H54 (cell line): ENCODE results near the gene SERPINB12.

ENCODE experiments used
- DNase-seq: peaks from one replicate; pipeline ENCODE4 v3.0.0; 2011; ENCODE audit warnings: low spot score, mixed read lengths; ENCODE audit not compliant: insufficient read length
- FAIRE-seq: peaks from 3 replicates; lab custom pipeline; 2011; peaks lifted over from hg19 to GRCh38; lab: Jason Lieb, UNC
- POLR2A ChIP-seq: IDR thresholded peaks from 2 replicates; pipeline ENCODE4 v1.6.1; 2011; ENCODE audit warnings: low read depth, mild to moderate bottlenecking, low read length

SERPINB12 gene

GRCh38 chr18:63527251-63527650, 14.9 kb upstream of the SERPINB12 start:
- TF ChIP-seq POLR2A = no peak
- FAIRE-seq (no peak), DNase-seq (no peak)

DNA sequence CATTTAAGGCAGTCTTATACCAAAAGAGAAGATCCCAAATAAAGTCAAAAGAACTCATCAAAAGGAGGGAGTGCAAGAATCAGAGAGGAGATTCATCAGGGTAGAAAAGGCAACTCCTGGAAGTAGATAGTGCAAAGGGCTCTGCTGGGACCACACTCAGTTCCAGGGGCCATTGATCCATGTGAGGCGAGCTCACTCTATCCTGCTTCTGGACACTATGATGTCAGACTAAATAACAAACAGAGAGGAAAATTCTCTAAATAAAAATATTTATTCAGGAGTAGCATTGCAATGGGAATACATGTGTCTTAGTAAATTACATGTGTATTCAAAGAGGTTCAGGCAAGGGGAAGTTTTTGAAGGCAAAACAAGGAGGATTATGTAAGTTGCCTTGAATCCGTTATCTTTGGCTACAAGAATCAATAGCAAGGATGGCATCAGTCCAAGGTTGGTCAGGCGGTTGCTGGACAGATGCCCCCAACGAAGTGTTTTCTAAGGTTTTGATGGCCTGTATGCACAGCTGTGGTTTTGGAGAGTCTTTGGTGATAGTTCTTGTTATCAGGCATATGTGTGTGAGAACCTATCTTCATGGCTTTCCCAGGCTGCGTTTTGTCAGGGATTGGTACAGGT, 13.2 kb upstream of the SERPINB12 start:
- no peak for TF ChIP-seq POLR2A
- no peak for DNase-seq
- no peak for FAIRE-seq

- no peak for DNase-seq
- no peak for TF ChIP-seq POLR2A
- FAIRE-seq = no peak
These were observed 9.7 kb upstream of the SERPINB12 start for GRCh38 chr18:63532471-63532870.

GRCh38 chr18:63534615-63535014, 7.6 kb upstream of the SERPINB12 start:
- no peak for TF ChIP-seq POLR2A
- FAIRE-seq = no peak
- DNase-seq = no peak

DNA sequence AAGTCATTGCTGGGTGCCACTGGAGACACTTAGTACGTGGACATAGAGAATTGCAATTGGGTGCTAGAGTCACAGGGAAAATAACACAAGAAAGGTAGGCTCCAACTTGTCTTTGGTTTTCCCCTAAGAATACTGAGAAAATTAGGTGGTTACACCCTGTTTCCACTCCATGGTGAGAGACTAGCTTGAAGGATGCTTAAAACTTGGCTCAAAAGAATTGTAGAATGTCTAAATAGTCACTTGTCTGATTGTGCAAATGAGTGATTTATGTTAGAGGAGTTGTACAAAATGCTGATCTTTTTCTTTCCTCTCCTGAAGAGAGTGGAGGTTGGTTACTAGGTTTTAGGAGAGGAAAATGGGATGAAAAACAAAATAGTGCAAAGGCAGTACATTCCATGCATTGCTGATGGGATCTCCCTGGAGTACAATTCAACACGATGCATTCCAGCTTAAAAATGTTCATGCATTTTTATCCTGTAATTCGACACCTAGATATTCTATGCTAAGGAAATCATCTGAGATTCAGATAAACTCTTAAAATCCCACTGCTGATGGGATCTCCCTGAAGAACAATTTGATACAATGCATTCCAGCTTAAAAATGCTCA, 2.2 kb upstream of the SERPINB12 start:
- no peak for DNase-seq
- no peak for FAIRE-seq
- TF ChIP-seq POLR2A = no peak

DNA sequence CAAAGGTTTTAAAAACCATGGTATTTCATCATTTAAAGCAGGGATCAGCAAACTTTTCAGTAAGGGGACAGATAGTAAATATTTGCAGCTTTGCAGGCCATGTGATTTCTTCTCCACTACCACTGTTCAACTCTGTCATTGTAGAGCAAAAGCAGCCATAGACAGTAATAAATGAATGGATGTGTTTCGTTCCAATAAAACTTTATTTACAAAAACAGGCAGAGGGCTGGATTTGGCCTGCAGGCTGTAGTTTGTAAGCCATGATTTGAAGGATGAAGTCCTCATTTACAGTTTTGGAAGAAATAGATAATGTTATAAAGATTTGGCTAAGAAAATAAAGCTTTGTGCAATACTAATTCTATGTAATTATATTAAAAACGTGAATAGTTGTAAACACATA, 1.8 kb downstream of the SERPINB12 start:
- FAIRE-seq (no peak), DNase-seq (no peak)
- TF ChIP-seq POLR2A = no peak

- no peak for TF ChIP-seq POLR2A
- DNase-seq = no peak
- no peak for FAIRE-seq
These were observed 2.8 kb downstream of the SERPINB12 start for GRCh38 chr18:63545000-63545399.

DNA sequence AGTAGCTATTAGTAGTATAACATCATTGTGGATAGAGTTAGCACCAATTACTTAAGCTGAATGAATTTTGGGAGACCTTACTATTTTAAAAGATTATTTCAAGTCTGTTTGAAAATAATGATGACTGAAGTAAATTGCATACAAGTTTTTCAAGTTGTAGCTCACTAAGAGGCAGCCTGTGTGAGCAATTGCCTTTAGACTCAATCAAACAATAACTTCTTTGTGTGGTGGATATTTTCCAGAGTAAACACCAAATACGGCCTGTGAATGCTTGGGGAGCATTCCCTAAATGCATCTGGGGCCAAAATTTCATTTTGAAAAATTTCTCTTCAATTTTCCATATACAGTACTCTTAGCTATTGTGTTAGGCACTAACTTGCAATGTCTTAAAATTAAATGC, 7.9 kb downstream of the SERPINB12 start:
- FAIRE-seq = no peak
- TF ChIP-seq POLR2A = no peak
- DNase-seq = no peak

DNA sequence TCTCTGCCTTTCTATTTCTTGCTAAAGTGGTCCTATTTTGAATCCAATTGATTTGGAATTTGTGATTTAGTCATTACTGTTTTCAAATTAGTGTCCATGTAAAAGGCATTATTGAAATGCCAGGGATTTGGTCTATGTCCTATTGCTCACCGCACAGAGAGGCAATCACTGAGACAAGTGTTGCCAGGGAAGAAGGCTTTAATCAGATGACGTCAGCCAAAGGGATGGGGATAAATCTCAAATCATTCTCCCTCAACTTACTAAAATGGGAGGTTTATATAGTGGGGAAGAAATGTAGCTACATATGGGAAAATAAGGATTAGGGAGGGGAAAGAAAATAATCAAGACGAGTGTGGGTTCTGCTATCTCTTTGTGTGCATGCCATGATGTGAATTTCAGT, 9.6 kb downstream of the SERPINB12 start:
- FAIRE-seq = no peak

DNA sequence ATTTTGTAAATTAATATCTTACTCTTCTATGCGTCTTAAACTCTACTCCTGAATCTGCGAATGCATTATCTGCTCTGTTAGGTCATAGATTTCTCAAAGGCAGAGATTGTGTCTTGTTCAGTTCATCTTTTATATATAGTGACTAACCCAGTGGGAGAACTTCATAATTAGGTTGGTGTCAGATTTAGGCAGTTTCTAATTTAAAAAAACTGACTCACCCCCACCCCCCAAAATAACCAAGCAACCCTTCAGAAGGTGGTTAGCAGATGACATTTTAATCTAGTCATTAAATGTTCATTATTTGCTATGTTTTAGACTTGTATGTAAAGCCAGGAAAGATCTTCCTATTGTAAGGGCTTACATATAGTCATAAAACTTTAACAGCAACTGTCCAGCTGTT, 10.4 kb downstream of the SERPINB12 start:
- no peak for TF ChIP-seq POLR2A
- no peak for FAIRE-seq
- no peak for DNase-seq

More for the DNA sequence above, 9.6 kb downstream of the SERPINB12 start:
- TF ChIP-seq POLR2A = no peak
- DNase-seq = no peak

DNA sequence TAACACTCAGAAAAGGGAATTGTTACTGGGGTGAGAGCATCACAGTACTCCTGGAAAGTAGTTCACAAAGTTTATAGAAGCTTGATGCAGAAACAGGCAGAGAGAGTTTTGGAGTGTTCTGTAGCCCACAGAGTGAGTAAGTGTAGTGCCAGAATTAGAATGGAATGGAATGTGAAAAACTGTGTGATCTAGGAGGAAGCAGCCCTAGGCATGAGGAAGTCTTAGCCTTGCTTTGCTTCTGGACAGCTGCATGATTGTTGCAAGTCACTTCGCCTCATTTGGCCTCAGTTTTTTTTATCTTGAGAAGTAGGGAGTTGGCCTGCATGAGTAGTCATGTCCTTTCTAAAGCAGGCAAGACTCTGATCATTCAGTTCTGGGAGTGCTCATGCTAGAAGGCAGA, 10.9 kb downstream of the SERPINB12 start:
- FAIRE-seq = peak; percentile 23
- DNase-seq = no peak
- no peak for TF ChIP-seq POLR2A

GRCh38 chr18:63559567-63560491, 17.7 kb downstream of the SERPINB12 start:
- FAIRE-seq (no peak), DNase-seq (no peak)
- no peak for TF ChIP-seq POLR2A

- DNase-seq = no peak
- no peak for TF ChIP-seq POLR2A
- FAIRE-seq = no peak
These were observed 20.1 kb downstream of the SERPINB12 start for GRCh38 chr18:63562284-63562683.

- TF ChIP-seq POLR2A = no peak
- DNase-seq = no peak
- no peak for FAIRE-seq
These were observed 21.9 kb downstream of the SERPINB12 start for GRCh38 chr18:63564021-63564420.

- no peak for DNase-seq
- FAIRE-seq = no peak
These were observed 22.4 kb downstream of the SERPINB12 start for GRCh38 chr18:63564561-63564960.

More at GRCh38 chr18:63564561-63564960, 22.4 kb downstream of the SERPINB12 start:
- TF ChIP-seq POLR2A = no peak
